Colonic mucosa (tissue), 4 donors: ENCODE data around the gene HLA-DRB1. TPM values are rescaled to one million over a fixed set of nuclear protein-coding genes. Genes with fewer than 3 reads are reported as not detected.
A peak's percentile ranks its signal among the peaks of the same experiment; 100 is the strongest.
"Not testable (repeated sequence)": the region's sequence is repeated elsewhere in the genome, so short reads cannot be mapped to it uniquely, and the experiment has no call there.

Experiments
- DNase-seq: peaks from one replicate; pipeline ENCODE4 v3.0.0-alpha.2; 2020
- H3K27ac ChIP-seq: fragments of 200-600 bp; one replicate; pipeline ENCODE4 v1.8.0; 2021
- H3K27me3 ChIP-seq: fragments of 200-600 bp; one replicate; pipeline ENCODE4 v1.8.0; 2021
- H3K36me3 ChIP-seq: fragments of 200-600 bp; one replicate; pipeline ENCODE4 v1.8.0; 2021
- H3K4me1 ChIP-seq: fragments of 200-600 bp; one replicate; pipeline ENCODE4 v1.8.0; 2021; ENCODE audit warnings: mild to moderate bottlenecking
- H3K4me3 ChIP-seq: fragments of 200-600 bp; one replicate; pipeline ENCODE4 v1.8.0; 2021
- H3K9ac ChIP-seq, 2 donors: one replicate each; pipeline ENCODE4 v1.7.0; 2013; ENCODE audit warnings: control low read depth in 2 of 2, low read depth in 2 of 2, low read length in 2 of 2
- H3K9me3 ChIP-seq: fragments of 200-600 bp; one replicate; pipeline ENCODE4 v1.8.0; 2021
- CTCF ChIP-seq: fragments of 200-600 bp; IDR thresholded peaks from one replicate; pipeline ENCODE4 v1.8.0; 2022; ENCODE audit warnings: antibody characterized with exemption, mild to moderate bottlenecking
- intact Hi-C: fragments of 100-400 bp; cut with DNase I; formaldehyde crosslinking; loops from one replicate; pipeline ENCODE4 v1.14.1; 2022
- total RNA-seq, 2 donors: library from RNA; stranded (reverse); fragmentation: NEBNext Ultra II Directional in 1 of 2; extraction: Animal tissue kit (Norgen Biotek cat#: 25700) in 1 of 2; gene quantifications; one replicate each; pipeline ENCODE4 v1.2.1, GENCODE V29; 2021
- donor health status: healthy.
- donor health status: DM: no; HTN: no; CAD: no.
- donor health status: DM: no; HTN: no; CAD: no.

HLA-DRB1 gene
- 10 to 100 TPM; 22.5 to 39.3 TPM for total RNA-seq

- DNase-seq, result peak; percentile 24
- no peaks in the 10 kb centered on the region for H3K9me3 ChIP-seq
- intact Hi-C loops, result loop anchor here (10.0 kb wide), 1 partner anchor 65 kb away; no protein-coding TSS in a partner anchor
- no peaks in the 10 kb centered on the region for H3K36me3 ChIP-seq
- no peaks in the 10 kb centered on the region for H3K27me3 ChIP-seq
- H3K9ac ChIP-seq, result peak within 1 kb of the TSS in 1 of 2 donors; percentile 43
- H3K4me1 ChIP-seq, result no peaks in the 10 kb centered on the region
- TF ChIP-seq CTCF, result no peak
- H3K27ac ChIP-seq, result no peak within 1 kb of the TSS
- H3K4me3 ChIP-seq, result no peak within 1 kb of the TSS
Measured at GRCh38 chr6:32589596-32590449, at the start of gene HLA-DRB1. Gene HLA-DRB1 (minus strand): TSS chr6:32589848. CDS start chr6:32589742, 106 bp downstream.

- no peak for DNase-seq
- intact Hi-C loops, result no loop called here
- no peaks in the 10 kb centered on the region for H3K27me3 ChIP-seq
- no peak overlapping the region for H3K9ac ChIP-seq
- no peaks in the 10 kb centered on the region for H3K36me3 ChIP-seq
- no peaks in the 10 kb centered on the region for H3K9me3 ChIP-seq
- no peak overlapping the region for H3K27ac ChIP-seq
- no peaks in the 10 kb centered on the region for H3K4me1 ChIP-seq
- TF ChIP-seq CTCF, result no peak
- no peak overlapping the region for H3K4me3 ChIP-seq
Measured at GRCh38 chr6:32638532-32639219, 49.0 kb upstream of the HLA-DRB1 start.

- H3K9me3 ChIP-seq, result no peaks in the 10 kb centered on the region
- no peaks in the 10 kb centered on the region for H3K27me3 ChIP-seq
- H3K9ac ChIP-seq, result no peak overlapping the region
- H3K4me3 ChIP-seq, result no peak overlapping the region
- no peak overlapping the region for H3K27ac ChIP-seq
- no peak for TF ChIP-seq CTCF
- H3K36me3 ChIP-seq, result no peaks in the 10 kb centered on the region
- H3K4me1 ChIP-seq, result no peaks in the 10 kb centered on the region
- no peak for DNase-seq
- intact Hi-C loops, result no loop called here
Measured at GRCh38 chr6:32637883-32638282, 48.2 kb upstream of the HLA-DRB1 start.

- Histone ChIP-seq H3K4me1 (no peaks in the 10 kb centered on the region), H3K4me3 (no peak within 1 kb of the TSS), H3K27ac (no peak within 1 kb of the TSS), H3K36me3 (no peaks in the 10 kb centered on the region), H3K9ac (no peak within 1 kb of the TSS), H3K27me3 (no peaks in the 10 kb centered on the region), H3K9me3 (no peaks in the 10 kb centered on the region)
- intact Hi-C loops, result no loop called here
- TF ChIP-seq CTCF, result no peak
- no peak for DNase-seq
Measured at GRCh38 chr6:32637219-32637880, 47.7 kb upstream of the HLA-DRB1 start, which contains the start of gene HLA-DQA1. Gene HLA-DQA1 (plus strand): TSS chr6:32637406. CDS start chr6:32637459, 53 bp downstream.

- intact Hi-C loops, result no loop called here
- H3K4me3 ChIP-seq, result no peak overlapping the region
- H3K27ac ChIP-seq, result no peak overlapping the region
- H3K9ac ChIP-seq, result no peak overlapping the region
- no peaks in the 10 kb centered on the region for H3K9me3 ChIP-seq
- DNase-seq, result no peak
- no peak for TF ChIP-seq CTCF
- H3K4me1 ChIP-seq, result no peaks in the 10 kb centered on the region
- no peaks in the 10 kb centered on the region for H3K27me3 ChIP-seq
- no peaks in the 10 kb centered on the region for H3K36me3 ChIP-seq
Measured at GRCh38 chr6:32635526-32636123, 46.0 kb upstream of the HLA-DRB1 start.

GRCh38 chr6:32629793-32630192, 40.1 kb upstream of the HLA-DRB1 start:
- H3K36me3 ChIP-seq, H3K27ac ChIP-seq, intact Hi-C loops, DNase-seq, H3K4me3 ChIP-seq, H3K9ac ChIP-seq, H3K9me3 ChIP-seq, H3K27me3 ChIP-seq, H3K4me1 ChIP-seq: not testable (repeated sequence)
